KMS-11 (cell line): ENCODE data around the gene GALNT17.

ENCODE experiments used
- H2AFZ ChIP-seq: fragments of 200-600 bp; sonication (generic); 2 replicates; pipeline ENCODE4 v1.6.1; 2016; ENCODE audit warnings: antibody characterized with exemption, mixed run types, low read depth
- H3K27ac ChIP-seq: fragments of 200-600 bp; sonication (generic); 2 replicates; pipeline ENCODE4 v1.6.1; 2016; ENCODE audit warnings: mild to moderate bottlenecking, mixed run types
- H3K27me3 ChIP-seq: fragments of 200-600 bp; sonication (generic); 2 replicates; pipeline ENCODE4 v1.6.1; 2017; ENCODE audit warnings: mild to moderate bottlenecking, low read depth, mixed run types, moderate library complexity; ENCODE audit not compliant: insufficient read depth
- H3K36me3 ChIP-seq: fragments of 200-600 bp; sonication (generic); 2 replicates; pipeline ENCODE4 v1.6.1; 2017; ENCODE audit warnings: mild to moderate bottlenecking, mixed run types; ENCODE audit not compliant: insufficient read depth
- H3K4me1 ChIP-seq: fragments of 200-600 bp; sonication (generic); 2 replicates; pipeline ENCODE4 v1.6.1; 2016; ENCODE audit warnings: mild to moderate bottlenecking, low read depth, mixed run types; ENCODE audit not compliant: poor library complexity, severe bottlenecking
- H3K4me2 ChIP-seq: fragments of 200-600 bp; sonication (generic); 2 replicates; pipeline ENCODE4 v1.7.0; 2016; ENCODE audit warnings: mild to moderate bottlenecking, mixed run types
- H3K4me3 ChIP-seq: fragments of 200-600 bp; sonication (generic); IDR thresholded peaks from 2 replicates; pipeline ENCODE4 v1.6.1; 2017; ENCODE audit warnings: low read depth, low read length, mixed read lengths; ENCODE audit not compliant: insufficient read depth
- H3K79me2 ChIP-seq: fragments of 200-600 bp; sonication (generic); 2 replicates; pipeline ENCODE4 v1.6.1; 2016; ENCODE audit warnings: low read depth, mixed run types; ENCODE audit not compliant: insufficient read depth
- H3K9ac ChIP-seq: fragments of 200-600 bp; sonication (generic); 2 replicates; pipeline ENCODE4 v1.6.1; 2016; ENCODE audit warnings: mild to moderate bottlenecking, mixed run types
- H4K20me1 ChIP-seq: fragments of 200-600 bp; sonication (generic); 2 replicates; pipeline ENCODE4 v1.6.1; 2016; ENCODE audit warnings: mild to moderate bottlenecking, mixed run types; ENCODE audit not compliant: insufficient read depth
- TF ChIP-seq, protein P1 (sequence below): fragments of 200-600 bp; sonication (generic); conservative IDR thresholded peaks from 2 replicates; pipeline ENCODE4 v1.6.1; 2017; ENCODE audit warnings: low read depth, mild to moderate bottlenecking, antibody characterized with exemption, low read length, moderate library complexity, mixed read lengths

The GALNT17 gene

DNA sequence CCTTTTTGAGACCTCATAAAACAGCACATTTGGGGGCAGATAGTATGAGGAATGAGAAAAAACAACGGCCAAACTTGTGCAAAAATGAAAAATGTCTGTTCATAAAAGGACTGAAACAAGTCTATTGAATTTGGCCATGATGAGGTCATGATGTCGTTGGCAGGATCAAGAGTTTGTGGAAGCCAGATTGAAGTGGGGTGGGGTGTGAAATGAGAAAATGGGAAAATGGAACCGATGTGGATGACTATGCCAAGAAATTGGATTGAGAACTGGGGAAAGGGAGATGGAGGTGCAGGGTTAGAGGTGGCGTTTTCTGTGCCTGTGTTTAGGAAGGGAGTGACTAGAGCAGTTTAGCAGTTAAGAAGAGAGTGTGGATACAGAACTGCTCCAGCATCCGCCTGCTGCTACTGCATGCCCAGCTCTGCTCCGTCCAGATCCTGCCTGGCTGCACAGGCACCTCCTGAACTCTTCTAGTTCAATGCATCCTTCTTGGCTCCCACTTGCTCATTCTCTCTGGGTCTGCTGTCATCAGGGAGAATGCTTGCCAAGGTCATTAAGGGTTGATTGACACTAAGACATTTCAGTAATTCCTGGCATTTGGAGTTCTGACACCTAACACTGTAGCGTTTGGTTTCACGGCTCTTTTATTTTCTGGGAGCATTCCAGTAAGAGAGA, 111.9 kb downstream of the GALNT17 start:
- Histone ChIP-seq H3K9ac (no peak overlapping the region), H3K4me2 (no peak overlapping the region), H3K27ac (no peak overlapping the region), H3K4me1 (no peaks in the 10 kb centered on the region), H2AFZ (no peak overlapping the region), H4K20me1 (no peaks in the 10 kb centered on the region), H3K27me3 (no peaks in the 10 kb centered on the region), H3K36me3 (no peaks in the 10 kb centered on the region), H3K79me2 (no peaks in the 10 kb centered on the region), H3K4me3 (no peak overlapping the region)
- TF ChIP-seq, protein P1, sequence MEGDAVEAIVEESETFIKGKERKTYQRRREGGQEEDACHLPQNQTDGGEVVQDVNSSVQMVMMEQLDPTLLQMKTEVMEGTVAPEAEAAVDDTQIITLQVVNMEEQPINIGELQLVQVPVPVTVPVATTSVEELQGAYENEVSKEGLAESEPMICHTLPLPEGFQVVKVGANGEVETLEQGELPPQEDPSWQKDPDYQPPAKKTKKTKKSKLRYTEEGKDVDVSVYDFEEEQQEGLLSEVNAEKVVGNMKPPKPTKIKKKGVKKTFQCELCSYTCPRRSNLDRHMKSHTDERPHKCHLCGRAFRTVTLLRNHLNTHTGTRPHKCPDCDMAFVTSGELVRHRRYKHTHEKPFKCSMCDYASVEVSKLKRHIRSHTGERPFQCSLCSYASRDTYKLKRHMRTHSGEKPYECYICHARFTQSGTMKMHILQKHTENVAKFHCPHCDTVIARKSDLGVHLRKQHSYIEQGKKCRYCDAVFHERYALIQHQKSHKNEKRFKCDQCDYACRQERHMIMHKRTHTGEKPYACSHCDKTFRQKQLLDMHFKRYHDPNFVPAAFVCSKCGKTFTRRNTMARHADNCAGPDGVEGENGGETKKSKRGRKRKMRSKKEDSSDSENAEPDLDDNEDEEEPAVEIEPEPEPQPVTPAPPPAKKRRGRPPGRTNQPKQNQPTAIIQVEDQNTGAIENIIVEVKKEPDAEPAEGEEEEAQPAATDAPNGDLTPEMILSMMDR: no peak

GRCh38 chr7:71245038-71245437, 113.1 kb downstream of the GALNT17 start:
- Histone ChIP-seq H3K27me3 (no peaks in the 10 kb centered on the region), H3K79me2 (no peaks in the 10 kb centered on the region), H4K20me1 (no peaks in the 10 kb centered on the region), H3K4me2 (no peak overlapping the region), H2AFZ (no peak overlapping the region), H3K36me3 (no peaks in the 10 kb centered on the region), H3K9ac (no peak overlapping the region), H3K4me3 (no peak overlapping the region), H3K27ac (no peak overlapping the region), H3K4me1 (no peaks in the 10 kb centered on the region)
- TF ChIP-seq, protein P1: no peak

DNA sequence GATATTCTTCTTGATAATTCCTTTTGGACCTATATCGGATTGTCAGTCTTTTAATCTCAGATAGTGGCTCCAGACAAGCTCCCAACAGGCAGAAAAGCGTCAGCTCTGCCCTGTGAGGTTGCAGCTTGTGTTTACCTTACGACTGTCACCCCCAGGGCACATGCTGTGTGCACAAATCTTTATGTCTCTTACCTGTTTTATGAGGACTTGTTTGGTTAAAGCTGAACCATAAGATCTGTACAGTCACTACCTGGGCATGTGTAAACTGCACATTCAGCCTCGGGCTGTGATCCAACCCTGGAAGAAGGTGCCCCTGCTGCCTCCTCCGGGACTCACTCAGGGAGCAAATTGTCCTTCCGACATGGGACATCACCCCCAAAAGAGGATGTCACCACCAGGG, 119.8 kb downstream of the GALNT17 start:
- TF ChIP-seq, protein P1: no peak
- H3K4me2 ChIP-seq: no peak overlapping the region
- H3K36me3 ChIP-seq: no peaks in the 10 kb centered on the region
- H3K79me2 ChIP-seq: no peaks in the 10 kb centered on the region
- no peak overlapping the region for H3K4me3 ChIP-seq
- H3K27me3 ChIP-seq: no peaks in the 10 kb centered on the region
- no peak overlapping the region for H3K9ac ChIP-seq
- H2AFZ ChIP-seq: no peak overlapping the region
- no peaks in the 10 kb centered on the region for H4K20me1 ChIP-seq
- no peak overlapping the region for H3K27ac ChIP-seq
- no peaks in the 10 kb centered on the region for H3K4me1 ChIP-seq

- no peak overlapping the region for H3K4me3 ChIP-seq
- no peak overlapping the region for H2AFZ ChIP-seq
- no peak overlapping the region for H3K9ac ChIP-seq
- no peaks in the 10 kb centered on the region for H3K79me2 ChIP-seq
- H3K27me3 ChIP-seq: no peaks in the 10 kb centered on the region
- H4K20me1 ChIP-seq: no peaks in the 10 kb centered on the region
- no peak overlapping the region for H3K4me2 ChIP-seq
- no peaks in the 10 kb centered on the region for H3K4me1 ChIP-seq
- H3K36me3 ChIP-seq: no peaks in the 10 kb centered on the region
- H3K27ac ChIP-seq: no peak overlapping the region
- TF ChIP-seq, protein P1: no peak
These were observed 122.8 kb downstream of the GALNT17 start for GRCh38 chr7:71254751-71255150.
